HG03039 (cell line): Measurements from ENCODE around the gene CNPY1.

Experiments used
- ATAC-seq: cut with Tn5 transposase; IDR thresholded peaks from one replicate; pipeline ENCODE4 v1.9.1; 2021; ENCODE audit warnings: mild to moderate bottlenecking, moderate library complexity; ENCODE audit not compliant: unreplicated experiment

Gene CNPY1

GRCh38 chr7:155514296-155514695 lies 32.1 kb downstream of the CNPY1 start:
- ATAC-seq, result no peak

GRCh38 chr7:155513543-155514285 lies 32.6 kb downstream of the CNPY1 start:
- ATAC-seq, result no peak

GRCh38 chr7:155512246-155512887 lies 34.0 kb downstream of the CNPY1 start:
- ATAC-seq, result no peak

GRCh38 chr7:155511702-155511996 lies 34.7 kb downstream of the CNPY1 start:
- ATAC-seq, result no peak

GRCh38 chr7:155510975-155511701 lies 35.2 kb downstream of the CNPY1 start:
- ATAC-seq, result no peak

GRCh38 chr7:155509725-155510551 lies 36.4 kb downstream of the CNPY1 start:
- no peak for ATAC-seq

- ATAC-seq, result no peak
Observed at GRCh38 chr7:155509359-155509724, 37.0 kb downstream of the CNPY1 start.

- ATAC-seq, result no peak
Observed at GRCh38 chr7:155508376-155509358, 37.7 kb downstream of the CNPY1 start.

- ATAC-seq, result no peak
Observed at GRCh38 chr7:155507576-155507975, 38.8 kb downstream of the CNPY1 start.

- ATAC-seq, result no peak
Observed at GRCh38 chr7:155506854-155507337, 39.5 kb downstream of the CNPY1 start.

GRCh38 chr7:155505422-155505793 lies 41.0 kb downstream of the CNPY1 start:
- ATAC-seq, result no peak

GRCh38 chr7:155497149-155497901 lies 49.0 kb downstream of the CNPY1 start:
- no peak for ATAC-seq

GRCh38 chr7:155496267-155497005 lies 49.9 kb downstream of the CNPY1 start:
- ATAC-seq, result no peak

- ATAC-seq, result no peak
Observed at GRCh38 chr7:155495440-155496248, 50.7 kb downstream of the CNPY1 start.

GRCh38 chr7:155494551-155494950 lies 51.8 kb downstream of the CNPY1 start:
- no peak for ATAC-seq

- ATAC-seq, result no peak
Observed at GRCh38 chr7:155493744-155494538, 52.4 kb downstream of the CNPY1 start.

GRCh38 chr7:155491812-155492211 lies 54.5 kb downstream of the CNPY1 start:
- ATAC-seq, result no peak
